ENCODE results near the gene IGSF9B. TPM values are rescaled to one million over a fixed set of nuclear protein-coding genes. Genes with fewer than 3 reads are reported as not detected.

Gene IGSF9B
- total RNA-seq, 1 donor from 2014 or later, result 1.3 TPM

GRCh38 chr11:133900176-133901105 is 56.3 kb downstream of the IGSF9B start:
- Mint-ChIP-seq H3K4me1 (peaks cover 8% of the 10 kb centered on the region), H3K27ac (no peak overlapping the region), H3K36me3 (no peaks in the 10 kb centered on the region), H3K4me3 (no peak overlapping the region), H3K9me3 (no peaks in the 10 kb centered on the region), H3K27me3 (ENCODE audit: insufficient read depth, low read depth) (peaks cover 7% of the 10 kb centered on the region)
- H3K36me3 ChIP-seq, result no peaks in the 10 kb centered on the region
- no peaks in the 10 kb centered on the region for H4K20me1 ChIP-seq (ENCODE audit: low read depth)
- H3K4me1 ChIP-seq, result peaks cover 10% of the 10 kb centered on the region
- no peak overlapping the region for H2AFZ ChIP-seq (replicated peaks)
- no peaks in the 10 kb centered on the region for H3K9me3 ChIP-seq (ENCODE audit: low read depth)
- H3K27ac ChIP-seq, result no peak overlapping the region
- H3K27me3 ChIP-seq, result no peaks in the 10 kb centered on the region
- H3K4me3 ChIP-seq, result no peak overlapping the region
- TF ChIP-seq EZH2phosphoT487 (IDR thresholded peaks at IDR 0.05) (no peak), CTCF (IDR thresholded peaks at IDR 0.05) (no peak), EZH2 (IDR thresholded peaks at IDR 0.05) (no peak)
- no peak for DNase-seq (ENCODE audit: low spot score)
- H3K79me2 ChIP-seq (ENCODE audit: low read depth), result no peaks in the 10 kb centered on the region
- H3F3A ChIP-seq (ENCODE audit: low read depth), result peaks cover 4% of the 10 kb centered on the region
- no peak overlapping the region for H3K4me2 ChIP-seq
- no peak overlapping the region for H3K9ac ChIP-seq

GRCh38 chr11:133898770-133899115 is 58.0 kb downstream of the IGSF9B start:
- TF ChIP-seq EZH2phosphoT487 (IDR thresholded peaks at IDR 0.05), result no peak
- no peak for TF ChIP-seq CTCF (IDR thresholded peaks at IDR 0.05)
- no peak for TF ChIP-seq EZH2 (IDR thresholded peaks at IDR 0.05)
- H3K27ac Mint-ChIP-seq, result no peak overlapping the region

GRCh38 chr11:133898031-133898769 is 58.6 kb downstream of the IGSF9B start:
- H2AFZ ChIP-seq (replicated peaks), result no peak overlapping the region
- H3K9me3 Mint-ChIP-seq, result no peaks in the 10 kb centered on the region
- peak; percentile 24 for DNase-seq (ENCODE audit: low spot score)
- H3K27ac ChIP-seq, result no peak overlapping the region
- peaks cover 19% of the 10 kb centered on the region for H3K4me1 ChIP-seq
- H3K4me3 ChIP-seq, result no peak overlapping the region
- TF ChIP-seq CTCF (IDR thresholded peaks at IDR 0.05) (peak; percentile 40), EZH2phosphoT487 (IDR thresholded peaks at IDR 0.05) (no peak)
- H4K20me1 ChIP-seq (ENCODE audit: low read depth), result no peaks in the 10 kb centered on the region
- no peaks in the 10 kb centered on the region for H3K36me3 ChIP-seq
- no peaks in the 10 kb centered on the region for H3K9me3 ChIP-seq (ENCODE audit: low read depth)
- H3K36me3 Mint-ChIP-seq, result no peaks in the 10 kb centered on the region
- peaks cover 7% of the 10 kb centered on the region for H3F3A ChIP-seq (ENCODE audit: low read depth)
- H3K4me1 Mint-ChIP-seq, result peaks cover 19% of the 10 kb centered on the region
- no peaks in the 10 kb centered on the region for H3K79me2 ChIP-seq (ENCODE audit: low read depth)
- H3K27ac Mint-ChIP-seq, result no peak overlapping the region
- no peak overlapping the region for H3K4me3 Mint-ChIP-seq
- no peak overlapping the region for H3K9ac ChIP-seq
- H3K27me3 Mint-ChIP-seq (ENCODE audit: insufficient read depth, low read depth), result peaks cover 8% of the 10 kb centered on the region
- H3K27me3 ChIP-seq, result no peaks in the 10 kb centered on the region
- H3K4me2 ChIP-seq, result no peak overlapping the region

More at GRCh38 chr11:133898770-133899115, 58.0 kb downstream of the IGSF9B start:
- H3K9ac ChIP-seq, result no peak overlapping the region
- no peaks in the 10 kb centered on the region for H3K9me3 ChIP-seq (ENCODE audit: low read depth)
- H3K79me2 ChIP-seq (ENCODE audit: low read depth), result no peaks in the 10 kb centered on the region
- peaks cover 19% of the 10 kb centered on the region for H3K4me1 ChIP-seq
- no peaks in the 10 kb centered on the region for H3K36me3 ChIP-seq
- no peaks in the 10 kb centered on the region for H4K20me1 ChIP-seq (ENCODE audit: low read depth)
- Mint-ChIP-seq H3K27me3 (ENCODE audit: insufficient read depth, low read depth) (peaks cover 8% of the 10 kb centered on the region), H3K9me3 (no peaks in the 10 kb centered on the region), H3K36me3 (no peaks in the 10 kb centered on the region), H3K4me3 (no peak overlapping the region), H3K4me1 (peaks cover 19% of the 10 kb centered on the region)
- no peak overlapping the region for H2AFZ ChIP-seq (replicated peaks)
- no peak overlapping the region for H3K4me3 ChIP-seq
- H3K4me2 ChIP-seq, result no peak overlapping the region
- peaks cover 7% of the 10 kb centered on the region for H3F3A ChIP-seq (ENCODE audit: low read depth)
- no peaks in the 10 kb centered on the region for H3K27me3 ChIP-seq
- DNase-seq (ENCODE audit: low spot score), result no peak
- no peak overlapping the region for H3K27ac ChIP-seq

Measured in neural progenitor cell (in vitro differentiated cells).